ENCODE measurements around the gene TSC22D2. TPM values are rescaled to one million over a fixed set of nuclear protein-coding genes. Genes with fewer than 3 reads are reported as not detected.

TSC22D2 gene
- total RNA-seq, 4 donors from 2014 or later, result 19.8 to 59.7 (median 29.5) TPM

GRCh38 chr3:150419959-150420358 is 11.9 kb downstream of the TSC22D2 start:
- H3K27me3 ChIP-seq, result no peaks in the 10 kb centered on the region
- TF ChIP-seq EP300 (IDR thresholded peaks at IDR 0.05; ENCODE audit: low read depth) (no peak), POLR2AphosphoS5 (IDR thresholded peaks at IDR 0.05) (no peak), CTCF (IDR thresholded peaks at IDR 0.05) (no peak), POLR2A (IDR thresholded peaks at IDR 0.05) (no peak)
- in situ Hi-C loops (cut with MboI; ENCODE audit: low pct_ligation_motif_present in 1 of 4, low pct_unique_long_range_greater_than_20kb in 1 of 4, low sequenced_read_pairs in 3 of 4), result loop anchor here in 1 of 4 donors (25.0 kb wide), 1 partner anchor 458 kb away; the partner anchor contains the start of gene PFN2
- no peaks in the 10 kb centered on the region for H3K9me3 ChIP-seq
- intact Hi-C loops (cut with DNase I; ENCODE audit: low total_unique reads), result no loop called here
- no peak for DNase-seq
- peaks cover 9 to 70% (median 42%) of the 10 kb centered on the region in 4 donors for H3K4me1 ChIP-seq
- H3K4me3 ChIP-seq, result no peak overlapping the region
- no peak overlapping the region for H3K27ac ChIP-seq
- peaks cover 0 to 7% (median 0%) of the 10 kb centered on the region in 4 donors for H3K36me3 ChIP-seq

- in situ Hi-C loops (cut with MboI; ENCODE audit: low pct_ligation_motif_present in 1 of 4, low pct_unique_long_range_greater_than_20kb in 1 of 4, low sequenced_read_pairs in 3 of 4) (loop anchor here in 1 of 4 donors (25.0 kb wide), 1 partner anchor 459 kb away; the partner anchor contains the start of gene PFN2), intact Hi-C loops (cut with DNase I; ENCODE audit: low total_unique reads) (no loop called here)
- Histone ChIP-seq H3K36me3 (peaks cover 0 to 9% (median 0%) of the 10 kb centered on the region in 4 donors), H3K27me3 (no peaks in the 10 kb centered on the region), H3K4me3 (no peak overlapping the region), H3K27ac (no peak overlapping the region), H3K9me3 (no peaks in the 10 kb centered on the region), H3K4me1 (peaks cover 5 to 57% (median 29%) of the 10 kb centered on the region in 4 donors)
- 77 to 79% methylated on average over 3 of the region's 3 CpGs for WGBS, 2 donors (ENCODE audit: low coverage in 1 of 2)
- DNase-seq, result no peak
- TF ChIP-seq EP300 (IDR thresholded peaks at IDR 0.05; ENCODE audit: low read depth), result no peak
- no peak for TF ChIP-seq POLR2A (IDR thresholded peaks at IDR 0.05)
- no peak for TF ChIP-seq CTCF (IDR thresholded peaks at IDR 0.05)
- no peak for TF ChIP-seq POLR2AphosphoS5 (IDR thresholded peaks at IDR 0.05)
Measured at GRCh38 chr3:150421256-150421655, 13.2 kb downstream of the TSC22D2 start.

GRCh38 chr3:150421799-150422548 is 13.9 kb downstream of the TSC22D2 start:
- H3K9me3 ChIP-seq, result no peaks in the 10 kb centered on the region
- intact Hi-C loops (cut with DNase I; ENCODE audit: low total_unique reads) (no loop called here), in situ Hi-C loops (cut with MboI; ENCODE audit: low pct_ligation_motif_present in 1 of 4, low pct_unique_long_range_greater_than_20kb in 1 of 4, low sequenced_read_pairs in 3 of 4) (loop anchor here in 1 of 4 donors (25.0 kb wide), 1 partner anchor 460 kb away; the partner anchor contains the start of gene PFN2)
- H3K27ac ChIP-seq, result no peak overlapping the region
- no peak overlapping the region for H3K4me3 ChIP-seq
- 68 to 84% methylated on average over 3 of the region's 3 CpGs for WGBS, 2 donors (ENCODE audit: low coverage in 1 of 2)
- no peak for DNase-seq
- H3K27me3 ChIP-seq, result no peaks in the 10 kb centered on the region
- peaks cover 0 to 9% (median 0%) of the 10 kb centered on the region in 4 donors for H3K36me3 ChIP-seq
- H3K4me1 ChIP-seq, result peaks cover under 1 to 50% (median 24%) of the 10 kb centered on the region in 4 donors
- TF ChIP-seq CTCF (IDR thresholded peaks at IDR 0.05) (no peak), EP300 (IDR thresholded peaks at IDR 0.05; ENCODE audit: low read depth) (no peak), POLR2AphosphoS5 (IDR thresholded peaks at IDR 0.05) (no peak), POLR2A (IDR thresholded peaks at IDR 0.05) (no peak)

GRCh38 chr3:150422907-150423306 is 14.8 kb downstream of the TSC22D2 start:
- no peaks in the 10 kb centered on the region for H3K27me3 ChIP-seq
- H3K36me3 ChIP-seq, result peaks cover 0 to 9% (median 0%) of the 10 kb centered on the region in 4 donors
- in situ Hi-C loops (cut with MboI; ENCODE audit: low pct_ligation_motif_present in 1 of 4, low pct_unique_long_range_greater_than_20kb in 1 of 4, low sequenced_read_pairs in 3 of 4), result loop anchor here in 1 of 4 donors (25.0 kb wide), 1 partner anchor 461 kb away; the partner anchor contains the start of gene PFN2
- intact Hi-C loops (cut with DNase I; ENCODE audit: low total_unique reads), result no loop called here
- no peak for DNase-seq
- H3K9me3 ChIP-seq, result no peaks in the 10 kb centered on the region
- no peak overlapping the region for H3K27ac ChIP-seq
- peaks cover 0 to 45% (median 20%) of the 10 kb centered on the region in 4 donors for H3K4me1 ChIP-seq
- no peak overlapping the region for H3K4me3 ChIP-seq
- WGBS, 2 donors (ENCODE audit: low coverage in 1 of 2), result 90 to 96% methylated on average over 4 of the region's 4 CpGs
- no peak for TF ChIP-seq EP300 (IDR thresholded peaks at IDR 0.05; ENCODE audit: low read depth)
